Tongue (tissue), 2 donors: ENCODE measurements around the gene CFAP65. TPM values are rescaled to one million over a fixed set of nuclear protein-coding genes. Genes with fewer than 3 reads are reported as not detected.

Source experiments
- DNase-seq: peaks from one replicate; pipeline ENCODE4 v3.0.0-alpha.2; 2015
- total RNA-seq: library from RNA; depleted of rRNA; stranded (reverse); fragments of >200 nt; gene quantifications from one replicate; pipeline ENCODE4 v1.2.3, GENCODE V29; 2014

The CFAP65 gene
- total RNA-seq, 1 donor from 2014 or later: not detected

DNA sequence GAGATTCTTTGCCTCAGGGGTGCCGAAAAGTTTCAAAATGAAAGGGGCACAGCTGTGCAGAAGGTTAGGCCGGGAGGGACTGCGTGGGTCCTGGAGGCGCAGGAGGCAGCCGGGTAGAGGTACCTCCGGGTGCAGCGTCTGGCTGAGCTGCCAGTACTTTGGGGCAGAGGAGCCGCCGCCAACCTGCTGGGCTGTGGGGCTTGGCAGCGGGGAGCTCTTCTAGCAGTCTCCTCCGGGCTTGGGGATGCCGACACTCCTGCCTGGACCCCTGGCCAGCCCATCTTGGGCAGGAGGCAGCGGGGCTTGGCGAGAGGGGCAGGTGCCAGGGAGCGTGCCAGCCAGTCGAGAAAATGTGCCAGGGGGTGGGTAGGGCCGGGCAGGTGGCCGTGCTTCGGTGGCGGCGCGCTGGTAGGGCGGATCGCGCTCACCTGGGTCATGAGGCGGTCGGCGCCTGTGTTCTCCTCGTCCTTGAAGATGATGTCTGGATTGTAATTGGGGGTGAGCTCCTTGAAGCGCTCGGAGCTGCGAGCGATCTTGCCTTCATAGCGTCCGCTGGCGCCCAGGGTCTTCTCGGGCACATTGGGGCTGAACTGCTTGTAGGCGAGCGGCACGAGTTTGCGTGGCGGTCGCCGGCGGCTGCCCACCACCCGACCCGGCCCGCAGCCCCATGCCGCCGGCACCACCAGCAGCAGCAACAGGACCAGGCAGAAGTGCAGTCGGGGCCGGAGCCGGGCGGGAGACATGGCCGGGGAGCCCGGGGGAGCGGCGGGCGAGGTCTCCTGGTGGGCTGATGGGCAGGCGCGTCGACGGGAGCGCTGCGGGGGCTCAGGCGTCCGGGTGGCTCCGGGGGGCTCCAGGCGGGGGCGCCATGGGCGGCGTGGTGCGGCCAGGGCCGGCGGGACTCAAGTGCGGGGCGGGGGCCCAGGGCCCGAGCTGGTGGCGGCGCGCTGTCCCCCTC, 18.7 kb upstream of the CFAP65 start:
- DNase-seq: no peak

- DNase-seq: no peak
Measured at GRCh38 chr2:219059375-219059724, 18.0 kb upstream of the CFAP65 start.

- no peak for DNase-seq
Measured at GRCh38 chr2:219058541-219059374, 17.4 kb upstream of the CFAP65 start.

- peak; percentile 75 for DNase-seq
Measured at GRCh38 chr2:219057709-219058540, 16.6 kb upstream of the CFAP65 start.

DNA sequence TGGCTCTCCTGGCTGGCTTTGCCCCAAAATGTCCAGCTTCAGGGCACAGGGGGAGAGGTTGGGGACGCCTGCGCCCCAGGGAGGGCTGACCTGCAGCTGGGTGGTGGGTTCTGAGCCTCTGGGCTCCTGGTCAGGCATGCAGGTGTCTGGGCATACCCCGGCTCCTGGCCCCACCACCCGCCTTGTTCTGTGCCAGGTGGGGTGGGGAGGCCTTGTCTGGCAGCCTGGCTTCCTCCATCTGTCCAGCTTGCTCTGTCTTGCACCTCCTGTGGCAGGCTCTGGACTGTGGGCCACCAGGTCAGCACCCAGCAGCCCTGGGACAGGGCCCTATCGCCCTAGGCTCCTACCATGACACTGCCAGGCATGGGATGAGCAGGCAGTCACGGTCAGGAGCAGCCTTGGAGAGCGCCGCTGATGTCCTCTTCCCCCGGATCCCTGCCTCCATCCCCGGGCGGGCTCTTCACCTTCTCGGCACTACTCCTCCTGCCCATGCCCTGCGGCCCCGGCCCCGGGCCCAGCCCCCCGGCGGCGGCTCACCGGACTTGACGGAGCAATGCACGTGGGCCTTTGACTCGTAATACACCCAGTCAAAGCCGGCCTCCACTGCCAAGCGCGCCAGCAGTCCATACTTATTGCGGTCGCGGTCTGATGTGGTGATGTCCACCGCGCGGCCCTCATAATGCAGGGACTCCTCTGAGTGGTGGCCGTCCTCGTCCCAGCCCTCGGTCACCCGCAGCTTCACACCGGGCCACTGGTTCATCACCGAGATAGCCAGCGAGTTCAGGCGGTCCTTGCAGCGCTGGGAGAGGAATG, 15.8 kb upstream of the CFAP65 start:
- DNase-seq: no peak

DNA sequence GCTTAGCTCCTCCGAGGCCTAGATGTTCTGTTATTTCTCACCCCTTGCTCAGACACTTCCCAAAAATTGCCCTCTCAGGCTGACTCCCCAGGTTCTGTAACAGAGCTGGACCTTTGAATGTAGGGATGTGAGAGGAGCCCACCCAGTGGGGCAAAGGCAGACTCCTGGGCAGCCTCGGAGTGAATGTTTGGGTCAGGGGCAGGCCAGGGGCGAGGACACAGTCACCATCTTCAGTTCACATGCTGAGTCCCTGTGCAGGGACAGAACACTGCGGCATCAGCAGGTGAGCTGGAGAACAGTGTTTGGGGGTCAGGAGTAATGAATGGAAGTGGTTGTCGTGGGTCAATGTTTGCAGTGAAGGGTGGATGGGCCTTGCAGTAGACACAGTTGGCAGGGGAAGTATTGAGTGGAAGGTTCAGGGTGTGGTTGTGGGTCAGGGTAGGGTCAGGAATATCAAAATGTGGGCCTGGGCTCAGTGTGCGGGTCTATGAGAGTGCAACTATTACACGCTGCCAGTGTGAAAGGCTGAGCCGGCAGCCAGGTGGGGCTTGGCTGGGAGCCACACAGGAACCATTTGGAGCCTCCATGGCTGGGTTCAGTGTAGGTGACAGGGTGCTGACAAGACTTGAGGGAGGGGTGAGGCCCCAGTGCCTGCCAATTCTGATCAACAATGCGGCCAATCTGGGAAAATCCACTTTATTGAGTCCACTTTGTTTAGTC, 15.0 kb upstream of the CFAP65 start:
- DNase-seq: no peak

- DNase-seq: no peak
Measured at GRCh38 chr2:219054956-219055903, 13.9 kb upstream of the CFAP65 start.

GRCh38 chr2:219049282-219049681, 8.0 kb upstream of the CFAP65 start:
- no peak for DNase-seq

- DNase-seq: peak; percentile 70
Measured at GRCh38 chr2:219045937-219046550, 4.7 kb upstream of the CFAP65 start.

- no peak for DNase-seq
Measured at GRCh38 chr2:219042750-219043149, 1.4 kb upstream of the CFAP65 start.

GRCh38 chr2:219042157-219042556, 841 bp upstream of the CFAP65 start:
- DNase-seq: no peak

- no peak for DNase-seq
Measured at GRCh38 chr2:219038600-219038999, 2.7 kb downstream of the CFAP65 start.

DNA sequence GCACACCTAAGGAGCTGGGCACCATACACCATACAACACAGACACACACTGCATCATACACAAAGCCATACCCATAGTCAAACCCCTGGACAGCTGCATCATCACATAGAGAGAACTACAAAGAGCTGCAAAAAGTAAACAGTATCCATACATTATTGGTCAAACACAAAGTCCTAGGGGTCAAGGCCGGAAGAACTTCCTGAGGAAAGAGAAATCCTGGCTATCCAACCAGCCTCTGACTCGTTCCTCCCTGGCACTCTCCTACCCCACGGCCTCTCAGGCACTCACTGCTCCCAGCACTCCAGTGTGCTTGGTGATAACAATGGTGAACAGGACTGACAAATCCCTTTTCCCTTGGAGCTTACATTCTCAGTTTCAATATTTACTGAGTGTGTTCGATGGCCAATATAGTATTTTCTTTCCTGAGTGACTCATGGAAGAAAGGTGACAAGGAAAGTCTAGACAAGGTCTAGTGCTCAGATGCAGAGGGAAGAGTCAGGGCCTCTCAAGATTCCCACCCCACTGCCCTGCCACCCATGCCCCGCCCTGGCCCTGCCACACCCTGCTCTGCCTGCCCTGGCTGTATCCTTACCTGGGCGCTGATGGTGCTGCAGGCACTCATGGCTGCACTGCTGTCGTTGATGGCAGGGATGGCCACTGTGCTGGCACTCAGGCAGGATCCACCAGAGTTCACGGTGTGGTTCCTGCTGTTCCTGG, 3.4 kb downstream of the CFAP65 start:
- DNase-seq: no peak

DNA sequence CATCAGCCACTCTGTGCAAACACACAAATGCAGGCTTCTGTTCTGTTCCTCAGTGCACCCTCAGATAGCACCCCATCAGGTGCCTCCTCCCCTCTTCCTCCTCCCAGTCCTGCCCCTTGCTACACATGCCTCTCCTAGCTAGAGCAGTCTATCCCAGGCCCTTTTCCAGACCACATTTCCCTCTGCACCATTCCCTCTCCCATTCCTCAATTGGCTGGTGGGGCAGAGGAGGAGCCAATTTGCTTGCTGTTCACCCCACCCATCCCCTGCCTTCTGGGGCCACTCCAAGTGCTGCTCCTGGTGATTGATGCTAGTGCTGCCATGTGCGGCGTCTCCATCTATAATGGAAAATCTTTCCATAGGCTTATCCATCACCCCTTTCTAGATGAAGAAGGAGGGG, 5.4 kb downstream of the CFAP65 start:
- no peak for DNase-seq

- DNase-seq: no peak
Measured at GRCh38 chr2:219034823-219035222, 6.5 kb downstream of the CFAP65 start.

- DNase-seq: no peak
Measured at GRCh38 chr2:219032051-219032745, 9.1 kb downstream of the CFAP65 start.

GRCh38 chr2:219031005-219031738, 10.1 kb downstream of the CFAP65 start:
- DNase-seq: no peak
